ENCODE measurements around the gene FAM83C.

Gene FAM83C

GRCh38 chr20:35283441-35284266 is 8.6 kb downstream of the FAM83C start:
- Histone ChIP-seq H3K27me3 (ENCODE audit: control insufficient read depth in 2 of 2, insufficient read depth in 2 of 2, low read length in 2 of 2) (no peaks in the 10 kb centered on the region), H3K9ac (ENCODE audit: low read depth in 1 of 2, low read length in 2 of 2) (peak overlapping the region; percentile 92), H3K9me3 (ENCODE audit: control insufficient read depth in 2 of 2, low read length in 2 of 2) (no peaks in the 10 kb centered on the region), H3K4me3 (ENCODE audit: low read length in 2 of 2) (peak overlapping the region; percentile 89 to 96), H3K4me1 (ENCODE audit: control insufficient read depth in 2 of 2, insufficient read depth in 2 of 2, low read length in 2 of 2) (peaks cover 22 to 30% of the 10 kb centered on the region in 2 donors), H3K27ac (ENCODE audit: low read depth in 2 of 2, low read length in 2 of 2) (peak overlapping the region; percentile 83 to 86), H3K36me3 (ENCODE audit: control insufficient read depth in 2 of 2, insufficient read depth in 2 of 2, low read length in 2 of 2) (peaks cover 24 to 29% of the 10 kb centered on the region in 2 donors)

GRCh38 chr20:35281506-35282101 is 10.6 kb downstream of the FAM83C start:
- H3K9ac ChIP-seq (ENCODE audit: low read depth in 1 of 2, low read length in 2 of 2), result no peak overlapping the region
- H3K27ac ChIP-seq (ENCODE audit: low read depth in 2 of 2, low read length in 2 of 2), result no peak overlapping the region
- H3K27me3 ChIP-seq (ENCODE audit: control insufficient read depth in 2 of 2, insufficient read depth in 2 of 2, low read length in 2 of 2), result no peaks in the 10 kb centered on the region
- H3K4me1 ChIP-seq (ENCODE audit: control insufficient read depth in 2 of 2, insufficient read depth in 2 of 2, low read length in 2 of 2), result peaks cover 28 to 41% of the 10 kb centered on the region in 2 donors
- peaks cover 28 to 33% of the 10 kb centered on the region in 2 donors for H3K36me3 ChIP-seq (ENCODE audit: control insufficient read depth in 2 of 2, insufficient read depth in 2 of 2, low read length in 2 of 2)
- H3K9me3 ChIP-seq (ENCODE audit: control insufficient read depth in 2 of 2, low read length in 2 of 2), result no peaks in the 10 kb centered on the region
- no peak overlapping the region for H3K4me3 ChIP-seq (ENCODE audit: low read length in 2 of 2)

DNA sequence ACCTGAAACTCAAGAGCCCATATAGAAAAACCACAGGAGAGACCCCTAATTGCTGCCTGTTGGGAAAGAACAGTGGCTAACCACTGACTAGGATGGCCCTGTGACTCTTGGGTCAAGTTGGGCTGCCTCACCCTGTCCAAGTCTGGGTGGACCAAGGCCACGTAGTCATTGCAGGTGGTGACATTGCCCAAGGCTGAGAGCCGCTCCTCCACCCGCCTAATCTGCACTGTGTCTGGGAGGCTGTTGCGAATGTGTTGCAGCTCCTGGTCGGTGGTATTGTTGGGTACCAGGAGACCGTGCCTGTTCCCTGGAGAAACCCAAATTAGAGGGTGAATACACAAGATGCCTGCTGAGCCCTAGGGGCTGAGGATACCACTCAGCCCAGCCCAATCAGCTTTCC is 11.7 kb downstream of the FAM83C start:
- Histone ChIP-seq H3K27me3 (ENCODE audit: control insufficient read depth in 2 of 2, insufficient read depth in 2 of 2, low read length in 2 of 2) (no peaks in the 10 kb centered on the region), H3K9me3 (ENCODE audit: control insufficient read depth in 2 of 2, low read length in 2 of 2) (no peaks in the 10 kb centered on the region), H3K36me3 (ENCODE audit: control insufficient read depth in 2 of 2, insufficient read depth in 2 of 2, low read length in 2 of 2) (peaks cover 30 to 41% of the 10 kb centered on the region in 2 donors), H3K27ac (ENCODE audit: low read depth in 2 of 2, low read length in 2 of 2) (no peak overlapping the region), H3K9ac (ENCODE audit: low read depth in 1 of 2, low read length in 2 of 2) (no peak overlapping the region), H3K4me3 (ENCODE audit: low read length in 2 of 2) (no peak overlapping the region), H3K4me1 (ENCODE audit: control insufficient read depth in 2 of 2, insufficient read depth in 2 of 2, low read length in 2 of 2) (peaks cover 26 to 32% of the 10 kb centered on the region in 2 donors)

DNA sequence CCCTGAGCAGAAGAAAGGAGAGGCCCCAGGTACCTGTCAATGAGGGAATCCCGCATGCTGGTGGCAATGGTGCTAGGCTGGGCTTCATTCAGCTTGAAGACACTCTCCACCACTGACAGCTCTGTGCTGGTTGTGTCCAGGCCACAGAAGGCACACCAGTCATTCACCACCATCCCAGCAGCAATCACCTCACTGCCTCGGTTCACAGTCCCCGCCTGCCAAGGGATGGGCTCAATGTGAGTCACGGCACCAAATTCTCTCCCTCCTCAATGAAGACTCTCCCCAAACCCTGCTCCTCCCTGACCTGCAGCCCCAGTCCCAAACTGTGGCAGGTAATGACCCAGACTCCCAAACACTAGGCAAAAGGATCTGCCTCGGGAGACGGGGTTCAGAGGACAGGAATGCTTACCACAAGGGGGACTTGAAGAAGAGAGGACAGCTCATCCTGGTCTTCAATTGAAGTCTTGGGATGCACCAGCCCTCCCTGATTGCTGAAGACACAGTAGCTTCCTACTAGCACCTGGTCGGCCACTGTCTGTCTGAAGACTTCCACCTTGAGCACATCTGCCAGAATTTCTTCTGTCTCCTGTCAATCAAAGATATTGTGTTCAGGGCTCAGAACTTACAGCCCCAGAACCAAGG is 12.6 kb downstream of the FAM83C start:
- Histone ChIP-seq H3K4me1 (ENCODE audit: control insufficient read depth in 2 of 2, insufficient read depth in 2 of 2, low read length in 2 of 2) (peaks cover 20 to 24% of the 10 kb centered on the region in 2 donors), H3K9me3 (ENCODE audit: control insufficient read depth in 2 of 2, low read length in 2 of 2) (no peaks in the 10 kb centered on the region), H3K9ac (ENCODE audit: low read depth in 1 of 2, low read length in 2 of 2) (peak overlapping the region in 1 of 2 donors; percentile 14), H3K27ac (ENCODE audit: low read depth in 2 of 2, low read length in 2 of 2) (no peak overlapping the region), H3K36me3 (ENCODE audit: control insufficient read depth in 2 of 2, insufficient read depth in 2 of 2, low read length in 2 of 2) (peaks cover 38 to 46% of the 10 kb centered on the region in 2 donors), H3K27me3 (ENCODE audit: control insufficient read depth in 2 of 2, insufficient read depth in 2 of 2, low read length in 2 of 2) (no peaks in the 10 kb centered on the region), H3K4me3 (ENCODE audit: low read length in 2 of 2) (no peak overlapping the region)

- H3K27me3 ChIP-seq (ENCODE audit: control insufficient read depth in 2 of 2, insufficient read depth in 2 of 2, low read length in 2 of 2), result no peaks in the 10 kb centered on the region
- H3K4me3 ChIP-seq (ENCODE audit: low read length in 2 of 2), result no peak overlapping the region
- peaks cover 19 to 24% of the 10 kb centered on the region in 2 donors for H3K4me1 ChIP-seq (ENCODE audit: control insufficient read depth in 2 of 2, insufficient read depth in 2 of 2, low read length in 2 of 2)
- peak overlapping the region in 1 of 2 donors; percentile 95 for H3K27ac ChIP-seq (ENCODE audit: low read depth in 2 of 2, low read length in 2 of 2)
- no peak overlapping the region for H3K9ac ChIP-seq (ENCODE audit: low read depth in 1 of 2, low read length in 2 of 2)
- H3K36me3 ChIP-seq (ENCODE audit: control insufficient read depth in 2 of 2, insufficient read depth in 2 of 2, low read length in 2 of 2), result peaks cover 38 to 47% of the 10 kb centered on the region in 2 donors
- no peaks in the 10 kb centered on the region for H3K9me3 ChIP-seq (ENCODE audit: control insufficient read depth in 2 of 2, low read length in 2 of 2)
Observed at GRCh38 chr20:35279040-35279439, 13.2 kb downstream of the FAM83C start.

- peak within 1 kb of the TSS; percentile 95 to 97 for H3K27ac ChIP-seq (ENCODE audit: low read depth in 2 of 2, low read length in 2 of 2)
- H3K9ac ChIP-seq (ENCODE audit: low read depth in 1 of 2, low read length in 2 of 2), result peak within 1 kb of the TSS; percentile 88 to 95
Observed at GRCh38 chr20:35277531-35278395, 14.5 kb downstream of the FAM83C start, which contains the start of gene MMP24OS. TSS of gene MMP24OS (minus strand) at chr20:35278122. CDS start at chr20:35277929, 193 bp downstream.

GRCh38 chr20:35277127-35277526 is 15.1 kb downstream of the FAM83C start:
- Histone ChIP-seq H3K27me3 (ENCODE audit: control insufficient read depth in 2 of 2, insufficient read depth in 2 of 2, low read length in 2 of 2) (no peaks in the 10 kb centered on the region), H3K4me3 (ENCODE audit: low read length in 2 of 2) (peak overlapping the region; percentile 72 to 87), H3K9ac (ENCODE audit: low read depth in 1 of 2, low read length in 2 of 2) (peak overlapping the region; percentile 88 to 95), H3K4me1 (ENCODE audit: control insufficient read depth in 2 of 2, insufficient read depth in 2 of 2, low read length in 2 of 2) (peaks cover 11 to 15% of the 10 kb centered on the region in 2 donors), H3K27ac (ENCODE audit: low read depth in 2 of 2, low read length in 2 of 2) (peak overlapping the region; percentile 95 to 97), H3K9me3 (ENCODE audit: control insufficient read depth in 2 of 2, low read length in 2 of 2) (no peaks in the 10 kb centered on the region), H3K36me3 (ENCODE audit: control insufficient read depth in 2 of 2, insufficient read depth in 2 of 2, low read length in 2 of 2) (peaks cover 41 to 45% of the 10 kb centered on the region in 2 donors)

More at GRCh38 chr20:35277531-35278395, 14.5 kb downstream of the FAM83C start, which contains the start of gene MMP24OS:
- peaks cover 43 to 47% of the 10 kb centered on the region in 2 donors for H3K36me3 ChIP-seq (ENCODE audit: control insufficient read depth in 2 of 2, insufficient read depth in 2 of 2, low read length in 2 of 2)
- H3K27me3 ChIP-seq (ENCODE audit: control insufficient read depth in 2 of 2, insufficient read depth in 2 of 2, low read length in 2 of 2), result no peaks in the 10 kb centered on the region
- H3K9me3 ChIP-seq (ENCODE audit: control insufficient read depth in 2 of 2, low read length in 2 of 2), result no peaks in the 10 kb centered on the region
- H3K4me3 ChIP-seq (ENCODE audit: low read length in 2 of 2), result peak within 1 kb of the TSS; percentile 72 to 87
- peaks cover 11 to 15% of the 10 kb centered on the region in 2 donors for H3K4me1 ChIP-seq (ENCODE audit: control insufficient read depth in 2 of 2, insufficient read depth in 2 of 2, low read length in 2 of 2)

- peaks cover 11 to 15% of the 10 kb centered on the region in 2 donors for H3K4me1 ChIP-seq (ENCODE audit: control insufficient read depth in 2 of 2, insufficient read depth in 2 of 2, low read length in 2 of 2)
- H3K4me3 ChIP-seq (ENCODE audit: low read length in 2 of 2), result peak overlapping the region; percentile 72 to 87
- H3K9ac ChIP-seq (ENCODE audit: low read depth in 1 of 2, low read length in 2 of 2), result peak overlapping the region in 1 of 2 donors; percentile 88
- peaks cover 41 to 43% of the 10 kb centered on the region in 2 donors for H3K36me3 ChIP-seq (ENCODE audit: control insufficient read depth in 2 of 2, insufficient read depth in 2 of 2, low read length in 2 of 2)
- no peaks in the 10 kb centered on the region for H3K9me3 ChIP-seq (ENCODE audit: control insufficient read depth in 2 of 2, low read length in 2 of 2)
- no peaks in the 10 kb centered on the region for H3K27me3 ChIP-seq (ENCODE audit: control insufficient read depth in 2 of 2, insufficient read depth in 2 of 2, low read length in 2 of 2)
- H3K27ac ChIP-seq (ENCODE audit: low read depth in 2 of 2, low read length in 2 of 2), result peak overlapping the region in 1 of 2 donors; percentile 95
Observed at GRCh38 chr20:35276408-35276807, 15.8 kb downstream of the FAM83C start.

- H3K9ac ChIP-seq (ENCODE audit: low read depth in 1 of 2, low read length in 2 of 2), result no peak overlapping the region
- H3K4me3 ChIP-seq (ENCODE audit: low read length in 2 of 2), result no peak overlapping the region
- H3K4me1 ChIP-seq (ENCODE audit: control insufficient read depth in 2 of 2, insufficient read depth in 2 of 2, low read length in 2 of 2), result peaks cover 11 to 15% of the 10 kb centered on the region in 2 donors
- no peaks in the 10 kb centered on the region for H3K27me3 ChIP-seq (ENCODE audit: control insufficient read depth in 2 of 2, insufficient read depth in 2 of 2, low read length in 2 of 2)
- H3K36me3 ChIP-seq (ENCODE audit: control insufficient read depth in 2 of 2, insufficient read depth in 2 of 2, low read length in 2 of 2), result peaks cover 46 to 47% of the 10 kb centered on the region in 2 donors
- no peaks in the 10 kb centered on the region for H3K9me3 ChIP-seq (ENCODE audit: control insufficient read depth in 2 of 2, low read length in 2 of 2)
- no peak overlapping the region for H3K27ac ChIP-seq (ENCODE audit: low read depth in 2 of 2, low read length in 2 of 2)
Observed at GRCh38 chr20:35275741-35276251, 16.4 kb downstream of the FAM83C start.
